Measurements from ENCODE around the gene PTPRR. TPM values are rescaled to one million over a fixed set of nuclear protein-coding genes. Genes with fewer than 3 reads are reported as not detected.

Gene PTPRR
- total and polyA plus RNA-seq, 2 donors from 2014 or later, result 0.50 to 0.86 TPM

DNA sequence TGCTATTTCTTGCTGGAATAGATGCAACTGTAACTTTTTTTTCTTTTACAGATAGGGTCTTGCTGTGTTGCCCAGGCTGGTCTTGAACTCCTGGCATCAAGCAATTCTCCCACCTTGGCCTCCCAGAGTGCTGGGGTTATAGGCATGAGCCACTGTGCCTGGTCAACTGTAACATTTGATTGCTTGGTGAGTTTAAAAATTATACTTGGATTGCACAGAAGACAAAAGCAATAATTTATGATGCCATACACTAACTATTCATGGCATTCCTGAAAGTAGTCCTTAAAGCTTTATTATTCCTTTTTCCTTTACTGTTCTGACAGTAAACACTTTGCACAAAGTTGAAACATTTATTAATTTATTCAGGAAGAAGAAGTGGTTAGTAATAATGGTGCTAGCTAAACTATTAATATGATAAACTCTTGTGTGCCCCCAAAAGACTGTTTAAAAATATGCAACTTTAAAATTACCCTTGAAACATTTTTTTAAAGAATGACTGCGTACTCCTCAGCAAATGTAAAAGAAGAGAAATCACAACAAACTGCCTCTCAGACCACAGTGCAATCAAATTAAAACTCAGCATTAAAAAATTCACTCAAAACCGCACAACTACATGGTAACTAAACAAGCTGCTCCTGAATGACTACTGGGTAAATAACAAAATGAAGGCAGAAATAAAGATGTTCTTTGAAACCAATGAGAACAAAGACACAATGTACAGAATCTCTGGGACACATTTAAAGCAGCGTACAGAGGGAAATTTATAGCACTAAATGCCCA, 291.6 kb downstream of the PTPRR start:
- no peak overlapping the region for H3K27ac ChIP-seq (ENCODE audit: low read depth in 2 of 2, low read length in 2 of 2)
- no peaks in the 10 kb centered on the region for H3K27me3 ChIP-seq (ENCODE audit: control insufficient read depth, insufficient read depth, low read length)
- H3K4me3 ChIP-seq (ENCODE audit: low read length in 3 of 3), result no peak overlapping the region
- no peaks in the 10 kb centered on the region for H3K9me3 ChIP-seq (ENCODE audit: control insufficient read depth in 2 of 3, insufficient read depth in 1 of 3, low read length in 3 of 3)
- no peak overlapping the region for H3K9ac ChIP-seq (ENCODE audit: low read length in 3 of 3)
- H3K4me1 ChIP-seq (ENCODE audit: control insufficient read depth in 2 of 3, insufficient read depth in 2 of 3, low read depth in 1 of 3, low read length in 3 of 3), result no peaks in the 10 kb centered on the region
- DNase-seq (no peak), FAIRE-seq (no peak)
- no peaks in the 10 kb centered on the region for H3K36me3 ChIP-seq (ENCODE audit: control insufficient read depth in 2 of 3, insufficient read depth in 3 of 3, low read length in 3 of 3)
- TF ChIP-seq, protein P1, sequence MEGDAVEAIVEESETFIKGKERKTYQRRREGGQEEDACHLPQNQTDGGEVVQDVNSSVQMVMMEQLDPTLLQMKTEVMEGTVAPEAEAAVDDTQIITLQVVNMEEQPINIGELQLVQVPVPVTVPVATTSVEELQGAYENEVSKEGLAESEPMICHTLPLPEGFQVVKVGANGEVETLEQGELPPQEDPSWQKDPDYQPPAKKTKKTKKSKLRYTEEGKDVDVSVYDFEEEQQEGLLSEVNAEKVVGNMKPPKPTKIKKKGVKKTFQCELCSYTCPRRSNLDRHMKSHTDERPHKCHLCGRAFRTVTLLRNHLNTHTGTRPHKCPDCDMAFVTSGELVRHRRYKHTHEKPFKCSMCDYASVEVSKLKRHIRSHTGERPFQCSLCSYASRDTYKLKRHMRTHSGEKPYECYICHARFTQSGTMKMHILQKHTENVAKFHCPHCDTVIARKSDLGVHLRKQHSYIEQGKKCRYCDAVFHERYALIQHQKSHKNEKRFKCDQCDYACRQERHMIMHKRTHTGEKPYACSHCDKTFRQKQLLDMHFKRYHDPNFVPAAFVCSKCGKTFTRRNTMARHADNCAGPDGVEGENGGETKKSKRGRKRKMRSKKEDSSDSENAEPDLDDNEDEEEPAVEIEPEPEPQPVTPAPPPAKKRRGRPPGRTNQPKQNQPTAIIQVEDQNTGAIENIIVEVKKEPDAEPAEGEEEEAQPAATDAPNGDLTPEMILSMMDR (IDR thresholded peaks at IDR 0.05; ENCODE audit: borderline replicate concordance, extremely low read depth, insufficient read depth), result no peak
- intact Hi-C loops (cut with DNase I), result no loop called here

DNA sequence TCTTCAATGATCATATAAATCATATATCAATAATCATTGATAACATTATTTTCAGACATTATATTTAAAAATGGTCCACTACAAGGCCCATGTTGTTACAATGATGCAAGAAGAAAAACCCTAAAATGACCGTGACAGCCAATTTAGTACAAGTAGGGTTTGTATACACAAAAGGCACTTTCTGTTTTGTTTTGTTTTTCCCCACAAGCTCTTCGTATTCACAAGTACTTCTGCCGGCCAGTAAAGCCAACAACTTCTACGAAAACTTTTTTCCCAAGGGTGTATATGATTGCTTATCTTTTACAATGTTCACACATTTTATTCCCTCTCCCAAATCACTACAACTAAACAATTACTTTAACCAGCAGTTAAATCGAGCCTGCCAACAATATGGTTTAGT, 292.9 kb downstream of the PTPRR start:
- no peaks in the 10 kb centered on the region for H3K36me3 ChIP-seq (ENCODE audit: control insufficient read depth in 2 of 3, insufficient read depth in 3 of 3, low read length in 3 of 3)
- DNase-seq (no peak), FAIRE-seq (no peak)
- intact Hi-C loops (cut with DNase I), result no loop called here
- H3K27ac ChIP-seq (ENCODE audit: low read depth in 2 of 2, low read length in 2 of 2), result no peak overlapping the region
- no peak overlapping the region for H3K9ac ChIP-seq (ENCODE audit: low read length in 3 of 3)
- no peaks in the 10 kb centered on the region for H3K4me1 ChIP-seq (ENCODE audit: control insufficient read depth in 2 of 3, insufficient read depth in 2 of 3, low read depth in 1 of 3, low read length in 3 of 3)
- TF ChIP-seq, protein P1 (IDR thresholded peaks at IDR 0.05; ENCODE audit: borderline replicate concordance, extremely low read depth, insufficient read depth), result no peak
- H3K9me3 ChIP-seq (ENCODE audit: control insufficient read depth in 2 of 3, insufficient read depth in 1 of 3, low read length in 3 of 3), result no peaks in the 10 kb centered on the region
- peak overlapping the region in 1 of 3 donors; percentile 25 for H3K4me3 ChIP-seq (ENCODE audit: low read length in 3 of 3)
- no peaks in the 10 kb centered on the region for H3K27me3 ChIP-seq (ENCODE audit: control insufficient read depth, insufficient read depth, low read length)

DNA sequence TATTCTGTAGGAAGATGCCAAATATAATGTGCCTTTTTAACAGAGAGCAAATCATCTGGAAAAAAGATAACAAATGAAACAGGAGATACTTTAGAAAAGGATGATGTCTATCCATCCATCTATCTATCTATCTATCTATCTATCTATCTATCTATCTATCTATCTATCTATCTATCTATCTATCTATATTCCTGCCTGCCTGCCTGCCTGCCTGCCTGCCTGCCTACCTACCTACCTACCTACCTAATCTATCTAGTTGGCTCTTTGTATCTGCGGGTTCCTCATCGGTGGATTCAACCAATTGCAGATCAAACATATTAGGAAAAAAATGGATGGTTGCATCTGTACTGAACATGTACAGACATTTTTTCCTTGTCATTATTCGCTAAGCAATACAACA, 294.4 kb downstream of the PTPRR start:
- H3K9ac ChIP-seq (ENCODE audit: low read length in 3 of 3), result no peak overlapping the region
- no peaks in the 10 kb centered on the region for H3K9me3 ChIP-seq (ENCODE audit: control insufficient read depth in 2 of 3, insufficient read depth in 1 of 3, low read length in 3 of 3)
- H3K27me3 ChIP-seq (ENCODE audit: control insufficient read depth, insufficient read depth, low read length), result no peaks in the 10 kb centered on the region
- no peak overlapping the region for H3K4me3 ChIP-seq (ENCODE audit: low read length in 3 of 3)
- no peak overlapping the region for H3K27ac ChIP-seq (ENCODE audit: low read depth in 2 of 2, low read length in 2 of 2)
- no peak for DNase-seq
- TF ChIP-seq, protein P1 (IDR thresholded peaks at IDR 0.05; ENCODE audit: borderline replicate concordance, extremely low read depth, insufficient read depth), result no peak
- no peaks in the 10 kb centered on the region for H3K4me1 ChIP-seq (ENCODE audit: control insufficient read depth in 2 of 3, insufficient read depth in 2 of 3, low read depth in 1 of 3, low read length in 3 of 3)
- H3K36me3 ChIP-seq (ENCODE audit: control insufficient read depth in 2 of 3, insufficient read depth in 3 of 3, low read length in 3 of 3), result no peaks in the 10 kb centered on the region
- no peak for FAIRE-seq
- intact Hi-C loops (cut with DNase I), result no loop called here

Measured in kidney (tissue), 14 donors.